Activated T-helper 2 cell treated with anti-CD3 and anti-CD28 coated beads, Interferon-gamma antibody, Interleukin-2, Interleukin-4, amounts not matched to agents 10 μg/mL and 5 μg/mL and 100 μg/mL, durations not matched to agents 14 hours and 24 hours and 36 hours (primary cell): ENCODE measurements around the gene MAGEA11. TPM values are rescaled to one million over a fixed set of nuclear protein-coding genes. Genes with fewer than 3 reads are reported as not detected.
"Not testable (repeated sequence)": the region's sequence is repeated elsewhere in the genome, so short reads cannot be mapped to it uniquely, and the experiment has no call there.

ENCODE experiments used
- DNase-seq: peaks from one replicate; pipeline ENCODE4 v3.0.0; 2021; ENCODE audit warnings: low spot score
- H3K27ac Mint-ChIP-seq: one replicate; pipeline ENCODE4 v1.8.0; 2021; ENCODE audit warnings: mixed read lengths
- H3K27me3 Mint-ChIP-seq: one replicate; pipeline ENCODE4 v1.8.0; 2021; ENCODE audit warnings: low read depth, mixed read lengths
- H3K36me3 Mint-ChIP-seq: one replicate; pipeline ENCODE4 v1.8.0; 2021; ENCODE audit warnings: low read depth, mixed read lengths
- H3K4me1 Mint-ChIP-seq: one replicate; pipeline ENCODE4 v1.8.0; 2021; ENCODE audit warnings: low read depth, mixed read lengths
- H3K4me3 Mint-ChIP-seq: one replicate; pipeline ENCODE4 v1.8.0; 2021; ENCODE audit warnings: low read depth, mild to moderate bottlenecking, moderate library complexity, mixed read lengths
- H3K9me3 Mint-ChIP-seq: one replicate; pipeline ENCODE4 v1.8.0; 2021; ENCODE audit warnings: mixed read lengths
- intact Hi-C: fragments of 100-400 bp; cut with micrococcal nuclease; formaldehyde crosslinking; loops from one replicate; pipeline ENCODE4 v1.15.1; 2023
- total RNA-seq: library from RNA; stranded (reverse); gene quantifications from 2 replicates; pipeline ENCODE4 v1.2.3, GENCODE V29; 2022

The MAGEA11 gene
- total RNA-seq, 1 donor from 2014 or later: not detected

- H3K9me3 Mint-ChIP-seq, H3K27ac Mint-ChIP-seq, H3K27me3 Mint-ChIP-seq, H3K4me3 Mint-ChIP-seq, H3K36me3 Mint-ChIP-seq, intact Hi-C loops, H3K4me1 Mint-ChIP-seq, DNase-seq: not testable (repeated sequence)
Measured at GRCh38 chrX:149727308-149727707, 15.4 kb downstream of the MAGEA11 start.

- H3K36me3 Mint-ChIP-seq, H3K27me3 Mint-ChIP-seq, H3K27ac Mint-ChIP-seq, DNase-seq, H3K9me3 Mint-ChIP-seq, intact Hi-C loops, H3K4me3 Mint-ChIP-seq, H3K4me1 Mint-ChIP-seq: not testable (repeated sequence)
Measured at GRCh38 chrX:149742269-149742668, 30.4 kb downstream of the MAGEA11 start.

GRCh38 chrX:149746390-149747007 is 34.6 kb downstream of the MAGEA11 start:
- H3K4me1 Mint-ChIP-seq, H3K27me3 Mint-ChIP-seq, H3K36me3 Mint-ChIP-seq, intact Hi-C loops, DNase-seq, H3K4me3 Mint-ChIP-seq, H3K9me3 Mint-ChIP-seq, H3K27ac Mint-ChIP-seq: not testable (repeated sequence)

DNA sequence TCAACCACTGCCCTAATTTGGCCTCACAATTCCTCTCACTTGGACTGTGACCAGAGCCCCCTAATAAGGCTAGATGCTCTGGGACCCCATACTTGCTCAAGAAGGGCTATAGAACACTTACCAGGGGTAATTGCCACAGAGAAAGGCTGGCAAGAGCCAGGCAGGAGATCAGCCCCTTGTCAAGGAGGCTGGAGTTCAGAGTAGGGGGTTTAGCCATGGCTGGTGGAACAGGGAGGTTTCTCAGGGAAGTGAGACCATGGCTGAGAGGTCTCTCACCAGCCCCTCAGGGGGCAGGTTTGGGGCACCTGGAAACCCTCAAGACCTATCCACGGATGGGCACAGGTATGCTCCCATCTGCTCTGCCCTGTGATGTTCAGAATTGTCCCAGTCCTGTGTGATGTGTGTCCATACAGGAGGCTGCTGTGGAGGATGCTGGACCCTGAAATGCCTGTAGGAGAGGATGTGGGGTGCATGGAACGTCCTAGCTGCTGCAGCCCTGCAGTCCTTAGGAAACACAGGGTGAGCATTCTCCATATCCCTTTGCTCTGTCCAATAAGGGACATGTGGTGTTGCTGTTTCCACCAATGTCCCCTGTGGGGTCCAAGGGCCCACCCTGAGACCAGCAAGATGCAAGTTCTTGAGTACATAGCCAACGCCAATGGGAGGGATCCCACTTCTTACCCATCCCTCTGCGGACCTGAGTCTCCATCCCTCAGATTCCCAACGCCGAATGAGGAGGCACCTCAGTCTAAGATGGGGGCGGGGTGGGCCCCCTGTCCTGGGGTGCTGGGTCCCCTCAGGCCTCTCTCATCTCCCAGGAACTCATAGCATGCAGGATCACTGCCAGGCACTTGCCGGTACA is 45.6 kb downstream of the MAGEA11 start:
- no peak for DNase-seq
- Mint-ChIP-seq H3K9me3 (no peaks in the 10 kb centered on the region), H3K4me1 (no peaks in the 10 kb centered on the region), H3K36me3 (no peaks in the 10 kb centered on the region), H3K27ac (no peak overlapping the region), H3K4me3 (no peak overlapping the region), H3K27me3 (peaks cover 3% of the 10 kb centered on the region)
- intact Hi-C loops: no loop called here

GRCh38 chrX:149758068-149758714 is 46.3 kb downstream of the MAGEA11 start:
- H3K27me3 Mint-ChIP-seq: peaks cover 3% of the 10 kb centered on the region
- no peaks in the 10 kb centered on the region for H3K9me3 Mint-ChIP-seq
- DNase-seq: no peak
- H3K4me1 Mint-ChIP-seq: no peaks in the 10 kb centered on the region
- no peak overlapping the region for H3K4me3 Mint-ChIP-seq
- intact Hi-C loops: no loop called here
- no peak overlapping the region for H3K27ac Mint-ChIP-seq
- no peaks in the 10 kb centered on the region for H3K36me3 Mint-ChIP-seq

DNA sequence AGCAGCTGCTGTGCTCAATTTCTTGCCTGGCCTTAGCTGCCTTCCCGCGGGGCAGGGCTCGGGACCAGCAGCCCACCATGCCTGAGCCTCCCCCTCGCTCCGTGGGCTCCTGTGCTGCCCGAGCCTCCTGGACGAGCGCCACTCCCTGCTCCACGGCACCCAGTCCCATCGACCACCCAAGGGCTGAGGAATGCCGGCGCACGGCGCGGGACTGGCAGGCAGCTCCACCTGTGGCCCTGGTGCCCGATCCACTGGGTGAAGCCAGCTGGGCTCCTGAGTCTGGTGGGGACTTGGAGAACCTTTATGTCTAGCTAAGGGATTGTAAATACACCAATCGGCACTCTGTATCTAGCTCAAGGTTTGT is 46.8 kb downstream of the MAGEA11 start:
- H3K4me3 Mint-ChIP-seq, H3K27me3 Mint-ChIP-seq, H3K4me1 Mint-ChIP-seq, intact Hi-C loops, H3K36me3 Mint-ChIP-seq, DNase-seq, H3K9me3 Mint-ChIP-seq, H3K27ac Mint-ChIP-seq: not testable (repeated sequence)

- intact Hi-C loops: no loop called here
- no peaks in the 10 kb centered on the region for H3K9me3 Mint-ChIP-seq
- H3K36me3 Mint-ChIP-seq: no peaks in the 10 kb centered on the region
- peaks cover 3% of the 10 kb centered on the region for H3K27me3 Mint-ChIP-seq
- DNase-seq: no peak
- no peak overlapping the region for H3K4me3 Mint-ChIP-seq
- no peaks in the 10 kb centered on the region for H3K4me1 Mint-ChIP-seq
- H3K27ac Mint-ChIP-seq: no peak overlapping the region
Measured at GRCh38 chrX:149759824-149760223, 48.0 kb downstream of the MAGEA11 start.

GRCh38 chrX:149760965-149761364 is 49.1 kb downstream of the MAGEA11 start:
- no peak for DNase-seq
- no peaks in the 10 kb centered on the region for H3K9me3 Mint-ChIP-seq
- H3K4me1 Mint-ChIP-seq: no peaks in the 10 kb centered on the region
- peaks cover 3% of the 10 kb centered on the region for H3K27me3 Mint-ChIP-seq
- H3K36me3 Mint-ChIP-seq: no peaks in the 10 kb centered on the region
- intact Hi-C loops: no loop called here
- H3K27ac Mint-ChIP-seq: no peak overlapping the region
- H3K4me3 Mint-ChIP-seq: no peak overlapping the region

GRCh38 chrX:149761858-149762674 is 50.2 kb downstream of the MAGEA11 start:
- H3K4me3 Mint-ChIP-seq, H3K9me3 Mint-ChIP-seq, H3K27me3 Mint-ChIP-seq, DNase-seq, H3K27ac Mint-ChIP-seq, H3K36me3 Mint-ChIP-seq, intact Hi-C loops, H3K4me1 Mint-ChIP-seq: not testable (repeated sequence)

DNA sequence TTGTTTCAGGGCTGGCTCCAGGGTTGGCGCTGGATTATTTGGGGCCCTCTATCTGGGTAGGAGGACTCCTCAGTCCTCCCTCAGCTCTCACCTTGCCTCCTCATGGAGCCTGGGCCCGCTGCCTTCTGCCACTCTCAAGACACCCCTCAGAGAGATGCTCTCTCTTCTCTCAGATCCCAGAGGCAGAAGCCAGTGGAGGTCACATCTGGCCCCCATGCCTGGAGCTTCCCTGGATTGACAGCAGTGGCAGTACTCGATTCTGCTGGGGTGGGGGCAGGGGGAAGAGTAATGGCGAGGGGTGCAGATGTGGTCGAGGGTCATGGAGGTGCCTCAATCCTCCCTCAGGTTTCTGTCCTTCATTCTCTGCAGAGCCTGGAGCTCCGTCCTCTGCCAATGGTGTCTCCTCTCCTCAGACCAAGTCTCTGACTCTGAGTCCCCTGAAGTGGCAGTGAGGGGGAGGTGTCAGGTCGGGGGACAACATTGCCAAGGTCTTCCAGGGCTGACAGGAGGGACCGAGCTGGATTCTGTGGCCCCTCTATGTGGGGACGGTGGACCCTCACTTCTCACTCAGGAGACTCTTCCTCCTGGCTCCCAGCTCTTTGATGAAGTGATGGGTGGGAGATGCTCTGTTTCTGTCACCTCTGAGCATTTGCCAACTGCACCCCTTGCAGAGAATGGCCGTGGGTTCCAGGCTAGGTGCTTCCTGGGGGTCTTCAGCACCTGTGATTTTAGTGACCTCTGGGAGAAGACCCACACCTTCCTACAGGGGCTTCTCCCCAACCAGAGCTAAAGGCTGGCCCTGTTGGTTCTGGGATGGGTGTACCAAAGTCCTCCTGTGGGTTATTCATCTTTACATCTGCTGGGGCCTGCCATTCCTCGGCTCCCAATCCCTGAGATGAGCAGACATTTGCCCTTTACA is 51.1 kb downstream of the MAGEA11 start:
- Mint-ChIP-seq H3K36me3 (no peaks in the 10 kb centered on the region), H3K27me3 (no peaks in the 10 kb centered on the region), H3K9me3 (no peaks in the 10 kb centered on the region), H3K4me3 (no peak overlapping the region), H3K27ac (no peak overlapping the region), H3K4me1 (no peaks in the 10 kb centered on the region)
- intact Hi-C loops: no loop called here
- no peak for DNase-seq
